ENCODE measurements around the gene C17orf58.

The C17orf58 gene

GRCh38 chr17:68016838-68017237 is 20.6 kb upstream of the C17orf58 start:
- in situ Hi-C loops (cut with MboI; ENCODE audit: low sequenced_read_pairs, unreplicated experiment), result no loop called here
- TF ChIP-seq, protein P1, sequence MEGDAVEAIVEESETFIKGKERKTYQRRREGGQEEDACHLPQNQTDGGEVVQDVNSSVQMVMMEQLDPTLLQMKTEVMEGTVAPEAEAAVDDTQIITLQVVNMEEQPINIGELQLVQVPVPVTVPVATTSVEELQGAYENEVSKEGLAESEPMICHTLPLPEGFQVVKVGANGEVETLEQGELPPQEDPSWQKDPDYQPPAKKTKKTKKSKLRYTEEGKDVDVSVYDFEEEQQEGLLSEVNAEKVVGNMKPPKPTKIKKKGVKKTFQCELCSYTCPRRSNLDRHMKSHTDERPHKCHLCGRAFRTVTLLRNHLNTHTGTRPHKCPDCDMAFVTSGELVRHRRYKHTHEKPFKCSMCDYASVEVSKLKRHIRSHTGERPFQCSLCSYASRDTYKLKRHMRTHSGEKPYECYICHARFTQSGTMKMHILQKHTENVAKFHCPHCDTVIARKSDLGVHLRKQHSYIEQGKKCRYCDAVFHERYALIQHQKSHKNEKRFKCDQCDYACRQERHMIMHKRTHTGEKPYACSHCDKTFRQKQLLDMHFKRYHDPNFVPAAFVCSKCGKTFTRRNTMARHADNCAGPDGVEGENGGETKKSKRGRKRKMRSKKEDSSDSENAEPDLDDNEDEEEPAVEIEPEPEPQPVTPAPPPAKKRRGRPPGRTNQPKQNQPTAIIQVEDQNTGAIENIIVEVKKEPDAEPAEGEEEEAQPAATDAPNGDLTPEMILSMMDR (IDR thresholded peaks at IDR 0.05; ENCODE audit: borderline replicate concordance, control extremely low read depth, extremely low read depth, insufficient read depth, missing control alignments), result no peak
- DNase-seq (ENCODE audit: low spot score), result no peak

DNA sequence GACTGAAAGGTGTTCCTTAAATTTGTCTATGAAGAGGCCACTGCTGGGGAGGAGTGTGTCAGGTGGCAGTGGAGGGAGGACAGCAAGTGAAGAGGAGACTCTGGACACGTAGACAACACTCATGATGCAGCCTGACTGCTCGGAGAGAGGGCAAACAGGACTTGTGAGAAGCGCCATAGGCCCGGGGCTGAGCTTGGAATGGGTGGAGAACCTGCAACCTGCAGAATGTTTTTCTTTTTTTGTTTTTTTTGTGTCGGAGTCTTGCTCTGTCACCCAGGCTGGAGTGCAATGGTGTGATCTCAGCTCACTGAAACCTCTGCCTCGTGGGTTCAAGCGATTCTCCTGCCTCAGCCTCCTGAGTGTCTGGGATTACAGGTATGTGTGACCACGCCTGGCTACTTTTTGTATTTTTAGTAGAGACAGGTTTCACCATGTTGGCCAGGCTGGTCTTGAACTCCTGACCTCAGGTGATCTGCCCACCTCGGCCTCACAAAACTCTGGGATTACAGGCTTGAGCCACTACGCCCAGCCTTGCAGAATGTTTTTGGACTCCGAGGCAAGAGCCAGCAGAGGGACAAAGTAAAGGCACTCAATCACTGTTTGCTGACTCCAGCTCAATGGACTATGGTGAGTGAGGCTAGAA is 18.9 kb upstream of the C17orf58 start:
- in situ Hi-C loops (cut with MboI; ENCODE audit: low sequenced_read_pairs, unreplicated experiment), result no loop called here
- DNase-seq (ENCODE audit: low spot score), result no peak

GRCh38 chr17:68013385-68013784 is 17.1 kb upstream of the C17orf58 start:
- no peak for DNase-seq (ENCODE audit: low spot score)
- TF ChIP-seq, protein P1 (IDR thresholded peaks at IDR 0.05; ENCODE audit: borderline replicate concordance, control extremely low read depth, extremely low read depth, insufficient read depth, missing control alignments), result no peak
- in situ Hi-C loops (cut with MboI; ENCODE audit: low sequenced_read_pairs, unreplicated experiment), result no loop called here

More for the DNA sequence above, 18.9 kb upstream of the C17orf58 start:
- TF ChIP-seq, protein P1 (IDR thresholded peaks at IDR 0.05; ENCODE audit: borderline replicate concordance, control extremely low read depth, extremely low read depth, insufficient read depth, missing control alignments), result no peak

GRCh38 chr17:68011199-68011665 is 15.0 kb upstream of the C17orf58 start:
- TF ChIP-seq, protein P1 (IDR thresholded peaks at IDR 0.05; ENCODE audit: borderline replicate concordance, control extremely low read depth, extremely low read depth, insufficient read depth, missing control alignments), result peak; percentile 63
- in situ Hi-C loops (cut with MboI; ENCODE audit: low sequenced_read_pairs, unreplicated experiment), result no loop called here
- DNase-seq (ENCODE audit: low spot score), result peak; percentile 77

- in situ Hi-C loops (cut with MboI; ENCODE audit: low sequenced_read_pairs, unreplicated experiment), result no loop called here
- DNase-seq (ENCODE audit: low spot score), result no peak
- TF ChIP-seq, protein P1 (IDR thresholded peaks at IDR 0.05; ENCODE audit: borderline replicate concordance, control extremely low read depth, extremely low read depth, insufficient read depth, missing control alignments), result no peak
Measured at GRCh38 chr17:68006797-68007196, 10.5 kb upstream of the C17orf58 start.

DNA sequence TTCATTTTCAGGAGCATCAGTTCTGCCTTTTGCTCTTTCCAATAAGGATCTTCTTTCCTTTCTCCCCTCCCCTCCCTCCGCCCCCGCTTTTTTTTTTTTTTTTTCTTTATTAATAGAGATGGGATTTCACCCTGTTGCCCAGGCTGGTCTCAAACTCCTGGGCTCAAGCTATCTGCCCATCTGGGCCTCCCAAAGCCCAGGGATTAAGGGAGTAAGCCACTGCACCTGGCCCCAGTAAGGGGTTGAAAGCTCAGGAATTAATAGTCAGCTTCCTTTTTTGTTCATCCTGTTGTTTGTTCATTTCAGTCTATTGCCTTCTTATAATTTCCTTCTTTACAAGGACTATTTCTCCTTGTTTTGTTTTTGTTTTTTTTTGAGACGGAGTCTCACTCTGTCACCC is 7.9 kb upstream of the C17orf58 start:
- DNase-seq (ENCODE audit: low spot score), result no peak
- TF ChIP-seq, protein P1 (IDR thresholded peaks at IDR 0.05; ENCODE audit: borderline replicate concordance, control extremely low read depth, extremely low read depth, insufficient read depth, missing control alignments), result no peak
- in situ Hi-C loops (cut with MboI; ENCODE audit: low sequenced_read_pairs, unreplicated experiment), result no loop called here

All from GM13976 (cell line).